Thyroid gland (tissue), 4 donors: Measurements from ENCODE around the gene OR51E1. TPM values are rescaled to one million over a fixed set of nuclear protein-coding genes. Genes with fewer than 3 reads are reported as not detected.

Experiments used
- DNase-seq, 2 donors: peaks; one replicate each; pipeline ENCODE4 v3.0.0-alpha.2; 2019
- H3K27ac ChIP-seq, 3 donors: fragments of 200-600 bp; sonication (generic); 1 replicate in 2 of 3; 2 replicates in 1 of 3; pipeline ENCODE4 v1.5.1; 2016 to 2019; ENCODE audit warnings: mild to moderate bottlenecking in 1 of 3, moderate library complexity in 1 of 3
- H3K27me3 ChIP-seq: fragments of 200-600 bp; sonication (generic); one replicate; pipeline ENCODE4 v1.5.1; 2019
- H3K36me3 ChIP-seq, 2 donors: fragments of 200-600 bp; sonication (generic); one replicate each; pipeline ENCODE4 v1.5.1; 2016 to 2019
- H3K4me1 ChIP-seq, 2 donors: fragments of 200-600 bp; sonication (generic); one replicate each; pipeline ENCODE4 v1.5.1; 2017 to 2019
- H3K4me3 ChIP-seq, 3 donors: fragments of 200-600 bp; sonication (generic); replicated peaks in 1 of 3; 1 replicate in 2 of 3; 2 replicates in 1 of 3; pipeline ENCODE4 v1.5.1; 2016; ENCODE audit warnings: mild to moderate bottlenecking in 1 of 3
- H3K9me3 ChIP-seq: fragments of 200-600 bp; sonication (generic); one replicate; pipeline ENCODE4 v1.5.1; 2017
- CTCF ChIP-seq, 6 experiments: fragments of 200-600 bp in 3 of 6; fragments of 450-650 bp in 3 of 6; sonication (generic) in 3 of 6; IDR thresholded peaks; one replicate each; pipeline ENCODE4 v1.5.1; 2016 to 2019; ENCODE audit warnings: antibody characterized with exemption in 6 of 6, mild to moderate bottlenecking in 2 of 6, inconsistent platforms in 1 of 6, moderate library complexity in 1 of 6
- POLR2A ChIP-seq, 2 donors: fragments of 450-650 bp; IDR thresholded peaks; one replicate each; pipeline ENCODE4 v1.6.1; 2017; ENCODE audit warnings: antibody characterized with exemption in 2 of 2, mild to moderate bottlenecking in 2 of 2, moderate library complexity in 1 of 2
- WGBS, 2 donors: methylation state at CpG; one replicate each; pipeline ENCODE4 v1.1.5; 2017; 5-methylcytosine and 5-hydroxymethylcytosine counted together
- intact Hi-C: fragments of 100-400 bp; cut with DNase I; formaldehyde crosslinking; loops from one replicate; pipeline ENCODE4 v1.15.1; 2023
- total RNA-seq, 4 donors: library from RNA; depleted of rRNA; stranded (reverse); fragments of >200 nt; gene quantifications; one replicate each; pipeline ENCODE4 v1.2.3, GENCODE V29; 2016

OR51E1 gene
- total RNA-seq, 4 donors from 2014 or later = 0.21 to 0.54 (median 0.22) TPM; not detected in 1

- WGBS, 2 donors = 75 to 83% methylated on average over 4 of the region's 4 CpGs
- no peaks in the 10 kb centered on the region for H3K27me3 ChIP-seq
- H3K4me3 ChIP-seq = no peak overlapping the region
- no peaks in the 10 kb centered on the region for H3K9me3 ChIP-seq
- H3K27ac ChIP-seq = no peak overlapping the region
- DNase-seq = no peak
- intact Hi-C loops = loop anchor here (10.0 kb wide), 1 partner anchor 181 kb away; the partner anchor contains the start of gene OR51F2
- TF ChIP-seq CTCF (IDR thresholded peaks at IDR 0.05) = no peak
- TF ChIP-seq POLR2A (IDR thresholded peaks at IDR 0.05) = no peak
- H3K4me1 ChIP-seq = peaks cover 0 to 10% of the 10 kb centered on the region in 2 donors
- H3K36me3 ChIP-seq = no peaks in the 10 kb centered on the region
Measured at GRCh38 chr11:4644233-4644632, 451 bp downstream of the OR51E1 start.

GRCh38 chr11:4645974-4646373 is 2.2 kb downstream of the OR51E1 start:
- 48 to 86% methylated on average over 1 to 2 of the region's 2 CpGs for WGBS, 2 donors
- intact Hi-C loops = loop anchor here (10.0 kb wide), 1 partner anchor 179 kb away; the partner anchor contains the start of gene OR51F2
- DNase-seq = peak; percentile 53 to 73
- Histone ChIP-seq H3K36me3 (no peaks in the 10 kb centered on the region), H3K4me3 (no peak overlapping the region), H3K27me3 (no peaks in the 10 kb centered on the region), H3K4me1 (peaks cover 0 to 10% of the 10 kb centered on the region in 2 donors), H3K27ac (peak overlapping the region; percentile 4 to 27 (median 13)), H3K9me3 (no peaks in the 10 kb centered on the region)
- TF ChIP-seq CTCF (IDR thresholded peaks at IDR 0.05) (no peak), POLR2A (IDR thresholded peaks at IDR 0.05) (no peak)

DNA sequence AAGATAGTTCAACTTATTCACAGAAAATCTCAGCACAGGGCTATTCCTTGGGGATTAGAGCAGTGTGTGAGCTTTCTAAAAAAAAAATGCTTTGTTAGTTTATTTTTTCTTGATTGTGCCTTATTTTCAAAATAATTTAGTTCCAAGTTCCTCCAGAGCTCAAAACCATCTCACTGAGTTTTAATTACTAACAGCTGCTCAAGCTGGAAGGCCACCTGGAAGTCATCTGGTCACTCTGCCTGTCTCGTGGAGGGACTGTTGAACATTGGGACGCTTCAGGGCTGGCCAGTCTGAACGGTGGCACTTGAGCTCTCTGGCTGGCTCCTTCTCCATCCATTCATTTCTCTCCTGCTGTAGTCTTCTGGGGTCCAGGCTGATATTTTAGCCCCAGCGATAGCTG is 4.0 kb downstream of the OR51E1 start:
- Histone ChIP-seq H3K36me3 (no peaks in the 10 kb centered on the region), H3K4me3 (no peak overlapping the region), H3K27ac (no peak overlapping the region), H3K4me1 (peaks cover 0 to 10% of the 10 kb centered on the region in 2 donors), H3K27me3 (no peaks in the 10 kb centered on the region), H3K9me3 (no peaks in the 10 kb centered on the region)
- intact Hi-C loops = loop anchor here (10.0 kb wide), 1 partner anchor 177 kb away; the partner anchor contains the start of gene OR51F2
- TF ChIP-seq POLR2A (IDR thresholded peaks at IDR 0.05) (no peak), CTCF (IDR thresholded peaks at IDR 0.05) (no peak)
- 53 to 62% methylated on average over 4 of the region's 4 CpGs for WGBS, 2 donors
- DNase-seq = no peak

GRCh38 chr11:4654635-4655369 is 11.0 kb downstream of the OR51E1 start:
- Histone ChIP-seq H3K27me3 (no peaks in the 10 kb centered on the region), H3K4me3 (no peak overlapping the region), H3K27ac (no peak overlapping the region), H3K9me3 (no peaks in the 10 kb centered on the region), H3K36me3 (no peaks in the 10 kb centered on the region), H3K4me1 (peaks cover 0 to 6% of the 10 kb centered on the region in 2 donors)
- no peak for DNase-seq
- 85 to 94% methylated on average over 2 of the region's 2 CpGs for WGBS, 2 donors
- intact Hi-C loops = no loop called here
- TF ChIP-seq POLR2A (IDR thresholded peaks at IDR 0.05) (no peak), CTCF (IDR thresholded peaks at IDR 0.05) (no peak)
